Cerebellar cortex (tissue), 1 donor: ENCODE results near the gene CD164.

Experiments used
- DNase-seq: peaks from one replicate; pipeline ENCODE4 v3.0.0-alpha.2; 2015; ENCODE audit warnings: low spot score

CD164 gene

GRCh38 chr6:109381747-109382575 is at the start of gene CD164:
CD164 (minus strand) TSS chr6:109382467; CDS start chr6:109382378, 89 bp downstream.
- DNase-seq, result peak; percentile 93

GRCh38 chr6:109429496-109429895 is 47.2 kb upstream of the CD164 start:
- DNase-seq, result peak; percentile 42

DNA sequence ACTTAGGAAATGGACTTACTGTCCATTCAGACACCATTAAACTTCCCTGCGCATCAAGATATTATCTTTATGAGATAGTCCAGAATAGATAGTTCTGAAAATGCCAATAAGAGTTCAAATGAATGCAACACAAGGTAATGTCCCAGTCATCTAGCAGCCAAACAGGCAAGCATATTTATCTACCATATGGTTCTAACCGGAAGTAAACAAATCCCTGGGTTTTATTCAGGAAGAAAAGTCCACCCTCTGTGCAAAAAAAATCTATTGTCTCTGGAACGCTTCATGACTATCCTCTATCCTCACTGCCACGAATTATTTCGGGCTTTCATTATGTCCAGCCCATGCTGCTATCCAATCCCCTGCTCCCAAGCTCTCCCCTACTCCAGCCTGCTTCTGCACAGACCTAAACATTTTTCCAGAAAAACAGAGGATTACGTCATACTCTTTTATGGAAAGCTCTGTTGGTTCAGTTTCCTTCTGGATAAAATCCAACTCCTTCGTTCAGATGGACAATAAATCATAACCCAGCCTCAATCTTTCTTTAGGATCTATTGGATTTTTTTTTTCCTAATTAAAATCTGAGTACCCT is 46.7 kb upstream of the CD164 start:
- peak; percentile 86 for DNase-seq

GRCh38 chr6:109424946-109425345 is 42.7 kb upstream of the CD164 start:
- DNase-seq, result no peak

- DNase-seq, result no peak
Measured at GRCh38 chr6:109421184-109421583, 38.9 kb upstream of the CD164 start.

GRCh38 chr6:109420751-109421150 is 38.5 kb upstream of the CD164 start:
- DNase-seq, result no peak

DNA sequence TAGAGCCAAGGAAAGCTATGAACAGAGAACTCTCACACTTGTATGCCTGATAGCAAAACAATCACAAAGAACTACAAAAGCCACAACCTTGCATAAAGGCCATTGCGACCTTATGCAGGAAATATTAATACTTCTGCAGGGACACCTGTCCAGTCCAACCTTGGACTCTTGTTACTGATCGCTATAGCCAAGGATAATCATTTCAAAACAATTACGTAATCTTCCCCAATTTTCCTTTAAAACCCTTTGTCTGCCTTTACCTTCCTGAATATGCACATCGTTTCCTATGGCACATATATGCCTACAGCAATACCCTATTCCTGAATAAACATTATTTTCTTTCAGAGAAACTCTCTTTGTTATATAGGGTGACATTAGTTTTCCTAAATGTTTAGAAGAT is 35.4 kb upstream of the CD164 start:
- DNase-seq, result no peak

GRCh38 chr6:109411034-109411433 is 28.8 kb upstream of the CD164 start:
- no peak for DNase-seq

DNA sequence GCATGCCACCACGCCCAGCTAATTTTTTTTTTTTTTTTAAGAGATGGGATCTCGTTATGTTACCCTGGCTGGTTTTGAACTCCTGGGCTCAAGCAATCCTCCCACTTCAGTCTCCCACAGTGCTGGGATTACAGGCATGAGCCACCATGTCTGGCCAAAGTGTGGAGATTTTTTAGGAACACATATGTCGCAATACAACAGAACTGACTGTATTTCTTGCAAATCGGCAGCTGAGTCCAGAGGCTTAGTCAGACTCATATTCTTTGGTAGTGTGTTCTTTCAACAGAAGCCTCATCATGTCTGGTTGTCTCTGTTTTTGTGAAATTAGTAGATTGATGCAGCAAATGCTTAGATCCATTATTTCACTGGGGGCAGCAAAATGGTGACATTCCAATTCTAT is 23.9 kb upstream of the CD164 start:
- no peak for DNase-seq

GRCh38 chr6:109397020-109397419 is 14.8 kb upstream of the CD164 start:
- no peak for DNase-seq

GRCh38 chr6:109396046-109396718 is 13.9 kb upstream of the CD164 start:
- no peak for DNase-seq

GRCh38 chr6:109393886-109394281 is 11.6 kb upstream of the CD164 start:
- no peak for DNase-seq

DNA sequence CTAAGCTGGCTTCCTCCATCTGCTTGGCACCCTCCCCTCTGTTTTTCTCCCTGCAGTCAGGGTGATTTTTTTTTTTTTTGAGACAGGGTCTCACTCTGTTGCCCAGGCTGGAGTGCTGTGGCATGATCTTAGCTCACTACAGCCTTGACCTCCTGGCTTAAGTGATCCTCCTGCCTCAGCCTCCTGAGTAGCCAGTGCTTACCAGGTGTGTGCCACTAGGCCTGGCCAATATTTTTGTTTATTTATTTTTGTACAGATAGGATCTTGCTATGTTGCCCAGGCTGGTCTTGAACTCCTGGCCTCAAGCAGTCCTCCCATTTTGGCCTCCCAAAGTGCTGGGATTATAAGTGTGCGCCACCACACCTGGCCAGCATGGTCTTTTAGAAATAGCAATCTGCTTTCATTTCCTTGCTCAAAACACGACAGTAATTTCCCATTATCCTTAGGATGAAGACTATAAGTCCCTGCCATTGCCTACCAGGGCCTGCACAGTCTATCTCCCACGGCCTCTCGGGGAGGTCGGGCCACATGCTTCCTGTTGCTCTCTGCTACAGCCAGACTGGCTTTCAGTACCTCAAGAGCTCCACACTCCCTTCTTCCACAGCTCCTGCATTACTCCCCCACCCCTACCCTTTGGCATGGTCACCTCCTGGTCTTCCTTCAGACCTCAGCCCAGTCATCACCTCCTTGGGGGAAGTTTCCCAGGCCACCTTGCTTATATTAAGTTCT is 11.1 kb upstream of the CD164 start:
- no peak for DNase-seq

- DNase-seq, result no peak
Measured at GRCh38 chr6:109389650-109390274, 7.5 kb upstream of the CD164 start.

DNA sequence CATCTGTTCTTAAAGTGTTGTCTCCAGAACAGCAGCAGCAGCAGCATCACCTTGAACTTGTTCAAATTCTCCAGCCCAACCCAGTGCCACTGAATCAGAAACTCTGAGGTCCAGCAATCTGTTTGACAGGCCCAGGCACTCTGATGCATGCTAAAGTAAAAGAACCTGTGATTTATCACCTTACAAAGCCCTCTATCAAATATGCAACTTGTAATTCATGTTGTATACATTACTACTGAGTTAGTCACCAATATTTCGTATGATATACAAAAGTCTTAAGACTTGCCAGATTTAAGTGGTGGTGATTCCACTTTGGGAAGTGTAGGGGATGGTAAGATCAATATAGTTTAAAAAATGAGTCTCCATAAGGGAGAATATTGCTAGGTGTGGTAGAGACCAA is 6.0 kb upstream of the CD164 start:
- DNase-seq, result no peak

DNA sequence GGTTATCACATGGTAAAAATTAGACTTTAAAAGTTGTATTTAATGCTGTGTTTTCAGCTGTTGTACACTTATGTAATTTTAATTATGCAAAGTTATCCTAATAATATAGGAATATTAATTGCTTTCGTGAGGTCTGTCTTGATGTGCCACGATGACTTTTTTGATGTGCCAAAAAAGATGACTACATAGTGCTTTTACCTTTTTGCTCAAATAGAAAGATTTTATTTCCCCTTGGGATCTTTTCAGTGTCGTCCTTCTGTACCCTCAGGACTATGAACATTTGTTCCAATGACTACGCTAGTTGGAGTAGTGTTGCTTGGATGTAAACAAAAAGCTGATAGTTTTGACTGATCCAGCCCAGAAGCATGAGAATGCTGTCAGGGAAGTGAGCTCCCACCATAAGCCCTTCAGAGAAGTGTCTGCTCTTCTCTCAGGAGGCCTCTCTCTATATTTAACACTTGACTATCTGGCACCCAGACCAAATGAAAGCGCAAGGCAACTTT is 1.2 kb upstream of the CD164 start:
- no peak for DNase-seq

DNA sequence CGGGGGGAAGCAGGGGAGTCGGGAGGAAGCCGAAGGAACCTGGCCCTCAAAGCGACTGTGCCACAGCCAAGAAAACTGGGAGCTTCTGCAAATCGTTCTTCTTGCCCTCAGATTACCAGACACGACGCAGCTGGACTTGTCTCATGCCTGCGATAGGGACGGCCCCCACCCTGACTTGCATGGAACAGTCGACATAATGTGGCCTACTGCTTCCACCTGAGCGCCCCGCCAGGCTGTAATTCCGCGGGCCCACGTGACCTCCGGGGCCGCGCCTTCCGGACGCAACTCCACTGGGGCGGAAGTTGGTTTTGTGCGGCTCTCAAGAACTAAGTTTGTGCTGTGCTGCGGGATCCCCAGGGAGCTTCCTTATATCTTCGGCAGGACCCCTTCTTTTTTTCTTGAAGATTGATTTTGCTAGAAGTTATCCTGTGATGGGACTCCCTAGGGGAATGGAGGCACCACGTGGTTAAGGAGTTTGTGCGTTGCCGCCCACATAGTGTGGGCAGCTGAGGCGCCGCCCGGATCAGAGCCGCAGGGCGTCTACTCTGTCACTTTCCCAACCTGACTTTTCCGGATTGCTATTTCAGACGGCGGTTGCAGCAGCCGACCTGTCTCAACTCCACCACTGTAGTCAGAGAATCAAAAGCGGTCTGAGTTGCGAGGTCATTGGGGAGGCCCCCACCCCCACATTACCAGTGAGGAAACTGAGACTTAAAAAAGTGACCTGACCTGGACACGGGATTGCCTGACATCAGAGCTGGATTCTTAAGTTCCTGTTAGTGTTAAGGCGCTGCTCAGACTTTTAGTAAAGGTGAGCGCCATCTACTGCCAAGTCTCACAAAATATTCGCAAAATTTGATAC is 540 bp upstream of the CD164 start:
- peak; percentile 91 for DNase-seq

- DNase-seq, result peak; percentile 46
Measured at GRCh38 chr6:109381061-109381746, 1.1 kb downstream of the CD164 start.

- DNase-seq, result no peak
Measured at GRCh38 chr6:109379711-109380110, 2.6 kb downstream of the CD164 start.

GRCh38 chr6:109377717-109378116 is 4.5 kb downstream of the CD164 start:
- no peak for DNase-seq
